ENCODE data around the gene SLCO1A2.
"Not testable (repeated sequence)": the region's sequence is repeated elsewhere in the genome, so short reads cannot be mapped to it uniquely, and the experiment has no call there.

The SLCO1A2 gene, protein sequence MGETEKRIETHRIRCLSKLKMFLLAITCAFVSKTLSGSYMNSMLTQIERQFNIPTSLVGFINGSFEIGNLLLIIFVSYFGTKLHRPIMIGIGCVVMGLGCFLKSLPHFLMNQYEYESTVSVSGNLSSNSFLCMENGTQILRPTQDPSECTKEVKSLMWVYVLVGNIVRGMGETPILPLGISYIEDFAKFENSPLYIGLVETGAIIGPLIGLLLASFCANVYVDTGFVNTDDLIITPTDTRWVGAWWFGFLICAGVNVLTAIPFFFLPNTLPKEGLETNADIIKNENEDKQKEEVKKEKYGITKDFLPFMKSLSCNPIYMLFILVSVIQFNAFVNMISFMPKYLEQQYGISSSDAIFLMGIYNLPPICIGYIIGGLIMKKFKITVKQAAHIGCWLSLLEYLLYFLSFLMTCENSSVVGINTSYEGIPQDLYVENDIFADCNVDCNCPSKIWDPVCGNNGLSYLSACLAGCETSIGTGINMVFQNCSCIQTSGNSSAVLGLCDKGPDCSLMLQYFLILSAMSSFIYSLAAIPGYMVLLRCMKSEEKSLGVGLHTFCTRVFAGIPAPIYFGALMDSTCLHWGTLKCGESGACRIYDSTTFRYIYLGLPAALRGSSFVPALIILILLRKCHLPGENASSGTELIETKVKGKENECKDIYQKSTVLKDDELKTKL

DNA sequence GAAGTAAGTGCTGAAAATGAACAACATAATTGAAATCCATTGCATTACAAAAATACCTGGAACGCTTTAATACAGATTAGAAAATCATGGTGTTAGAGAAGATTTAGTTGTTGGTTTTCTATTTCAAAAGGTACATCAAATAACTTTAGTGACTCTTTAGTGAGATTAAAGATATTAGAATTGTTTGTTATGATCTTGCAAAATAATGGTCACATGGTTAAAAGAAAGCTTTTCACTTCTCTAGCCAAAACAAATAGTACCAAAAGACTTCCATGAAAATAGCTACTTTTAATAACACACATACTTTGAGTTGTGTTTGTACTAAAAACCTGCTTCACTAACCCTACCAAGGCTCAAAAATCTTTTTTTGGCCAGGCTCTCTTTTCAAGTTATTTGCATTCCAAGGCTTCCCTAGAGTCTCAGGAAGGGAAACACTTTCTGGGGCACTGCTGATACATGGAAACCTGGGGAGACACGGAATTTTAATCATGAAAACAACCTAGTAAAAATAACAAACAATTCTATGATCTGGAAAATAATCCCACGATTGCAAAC lies at the start of gene SLCO1A2:
Gene SLCO1A2, minus strand, starts transcription at position 147 of the 555 bp plus-strand sequence. CDS start 270 bp downstream, outside the sequence.
- no peak for DNase-seq

DNA sequence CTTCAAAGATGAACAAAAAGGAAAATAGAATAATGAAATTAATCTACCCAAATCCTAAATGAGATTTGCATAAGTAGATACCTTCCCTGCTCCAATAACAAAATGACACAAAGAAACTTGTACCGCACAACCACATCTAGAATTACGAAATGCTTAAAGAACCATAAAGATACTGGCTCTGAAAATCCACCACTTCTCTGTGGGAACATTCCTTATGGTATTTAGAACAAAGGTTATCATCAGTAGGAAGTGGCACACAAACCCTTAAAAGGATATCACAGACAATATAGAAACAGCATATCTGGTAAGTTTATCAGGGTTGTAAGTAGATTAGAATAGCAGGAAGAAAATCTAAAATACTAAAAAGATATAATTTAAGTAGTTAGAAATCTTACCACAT lies 49.5 kb upstream of the SLCO1A2 start:
- DNase-seq, result no peak

DNA sequence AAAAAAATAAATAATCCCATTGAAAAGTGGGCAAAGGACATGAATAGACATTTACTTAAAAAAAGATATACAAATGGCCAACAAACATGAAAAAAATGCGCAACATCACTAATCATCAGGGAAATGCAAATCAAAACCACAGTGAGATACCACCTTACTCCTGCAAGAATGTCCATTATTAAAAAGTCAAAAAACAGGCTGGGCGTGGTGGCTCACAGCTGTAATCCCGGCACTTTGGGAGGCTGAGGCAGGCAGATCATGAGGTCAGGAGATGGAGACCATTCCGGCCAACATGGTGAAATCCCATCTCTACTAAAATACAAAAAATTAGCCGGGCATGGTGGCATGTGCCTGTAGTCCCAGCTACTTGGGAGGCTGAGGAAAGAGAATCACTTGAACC lies 46.6 kb upstream of the SLCO1A2 start:
- DNase-seq, result not testable (repeated sequence)

DNA sequence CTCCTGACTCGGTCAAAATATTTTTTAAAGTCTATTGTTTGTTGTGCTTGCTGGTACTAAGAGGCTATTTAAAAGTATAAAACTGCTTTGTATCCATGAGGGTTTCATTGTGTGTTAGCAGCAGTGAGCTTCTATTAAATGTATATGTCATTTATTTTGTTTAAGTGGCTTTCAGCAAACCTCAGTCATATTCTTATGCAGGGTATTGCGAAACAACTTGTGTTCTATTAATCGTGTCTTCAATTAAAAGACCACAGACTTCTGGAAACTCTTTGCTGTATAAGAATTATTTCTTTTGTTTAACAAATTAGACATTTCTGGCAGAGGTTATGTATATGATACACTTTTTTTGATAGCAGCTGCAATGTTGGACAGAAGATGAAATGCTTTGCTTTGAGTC lies 44.5 kb upstream of the SLCO1A2 start:
- DNase-seq, result no peak

DNA sequence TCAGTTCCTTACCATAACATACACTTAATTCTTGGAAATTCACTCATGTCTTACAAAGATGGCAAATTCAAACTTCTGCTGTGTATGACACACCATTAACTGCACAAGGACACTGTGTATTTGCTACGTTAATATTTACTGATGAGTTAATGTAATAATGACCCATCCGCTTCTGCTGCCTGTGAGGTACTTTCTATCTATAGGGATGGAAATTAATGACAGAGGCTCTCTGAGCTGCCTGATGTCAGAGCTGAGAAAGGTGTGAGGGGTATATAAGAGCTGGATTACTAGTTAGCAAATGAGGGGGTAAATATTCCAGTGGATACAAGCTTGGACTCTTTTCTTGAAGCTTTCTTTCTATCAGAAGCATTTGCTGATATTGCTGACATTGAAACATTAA lies 37.9 kb upstream of the SLCO1A2 start, which contains the start of gene IAPP:
Gene IAPP, plus strand, starts transcription at position 301 of the 400 bp plus-strand sequence. CDS start 450 bp downstream, outside the sequence.
- no peak for DNase-seq

DNA sequence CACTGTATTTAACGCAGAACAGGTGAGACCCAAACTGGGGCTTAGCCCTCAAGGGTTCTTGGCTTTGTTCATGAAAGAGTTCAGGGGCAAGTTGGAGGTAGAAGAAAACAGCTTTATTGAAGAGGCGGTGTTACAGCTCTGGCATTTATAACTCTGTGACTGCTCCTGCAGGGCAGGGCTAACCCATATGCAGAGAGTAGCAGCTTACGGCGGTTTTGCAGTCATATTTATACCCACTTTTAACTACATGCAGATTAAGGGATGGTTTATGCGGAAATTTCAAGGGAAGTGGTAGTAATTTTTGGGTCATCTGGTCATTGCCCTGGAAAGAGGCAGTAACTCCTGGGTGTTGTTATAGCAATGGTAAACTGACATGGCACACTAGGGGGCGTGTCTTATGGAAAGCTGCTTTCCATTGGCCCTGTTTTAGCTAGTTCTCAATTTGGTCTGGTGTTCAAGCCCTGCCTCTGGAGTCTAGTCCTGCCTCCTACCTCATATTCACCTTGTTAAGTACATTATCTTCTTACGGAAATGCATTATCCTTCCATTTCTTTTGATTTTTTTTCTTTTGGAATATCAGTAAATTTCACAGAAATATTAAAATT lies 36.2 kb upstream of the SLCO1A2 start:
- no peak for DNase-seq

DNA sequence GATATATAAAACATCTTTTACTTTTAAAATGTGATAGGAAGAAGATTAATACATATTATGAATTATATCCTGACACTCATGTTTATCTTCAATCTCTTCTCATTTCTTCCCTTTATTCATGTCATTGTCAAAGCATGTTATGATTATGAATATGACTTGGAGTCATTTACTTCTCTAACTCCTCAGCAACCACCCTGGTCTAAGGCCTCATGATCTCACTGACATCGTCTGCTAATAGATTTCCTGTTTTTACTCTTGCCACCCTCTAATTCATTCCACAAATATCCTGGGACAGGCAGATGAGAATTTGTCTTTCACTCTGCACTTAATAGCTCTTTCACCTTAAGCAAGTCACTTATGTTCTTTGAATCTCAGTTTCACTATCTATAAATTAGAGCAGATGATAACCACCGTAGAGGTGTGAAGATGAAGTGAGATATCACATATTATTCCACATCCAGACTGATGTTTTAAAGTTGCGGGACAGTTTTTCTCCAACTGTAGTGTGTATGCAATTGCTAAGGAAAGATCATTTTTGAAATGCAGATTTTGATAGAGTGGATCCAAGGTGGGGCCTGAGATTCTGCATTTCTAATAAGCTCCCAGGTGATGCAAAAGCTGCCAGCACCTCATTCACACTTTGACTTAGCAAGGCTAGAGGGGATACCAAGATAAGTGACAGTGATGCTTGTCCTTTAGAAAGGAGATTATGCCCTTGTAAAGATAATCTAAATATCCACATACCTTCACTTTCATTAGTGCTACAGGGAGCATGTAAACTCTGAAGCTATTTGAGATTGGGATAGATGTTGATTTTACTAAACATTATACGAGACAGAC lies 34.6 kb upstream of the SLCO1A2 start:
- DNase-seq, result no peak

DNA sequence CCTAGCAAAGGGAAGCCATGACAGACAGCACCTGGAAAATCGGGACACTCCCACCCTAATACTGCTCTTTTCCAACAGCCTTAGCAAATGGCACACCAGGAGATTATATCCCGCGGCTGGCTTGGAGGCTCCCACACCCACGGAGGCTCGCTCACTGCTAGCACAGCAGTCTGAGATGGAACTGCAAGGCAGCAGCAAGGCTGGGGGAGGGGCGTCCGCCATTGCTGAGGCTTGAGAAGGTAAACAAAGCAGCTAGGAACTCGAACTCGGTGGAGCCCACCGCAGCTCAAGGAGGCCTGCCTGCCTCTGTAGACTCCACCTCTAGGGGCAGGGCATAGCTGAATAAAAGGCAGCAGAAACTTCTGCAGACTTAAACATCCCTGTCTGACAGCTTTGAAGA lies 25.9 kb upstream of the SLCO1A2 start:
- DNase-seq, result not testable (repeated sequence)

DNA sequence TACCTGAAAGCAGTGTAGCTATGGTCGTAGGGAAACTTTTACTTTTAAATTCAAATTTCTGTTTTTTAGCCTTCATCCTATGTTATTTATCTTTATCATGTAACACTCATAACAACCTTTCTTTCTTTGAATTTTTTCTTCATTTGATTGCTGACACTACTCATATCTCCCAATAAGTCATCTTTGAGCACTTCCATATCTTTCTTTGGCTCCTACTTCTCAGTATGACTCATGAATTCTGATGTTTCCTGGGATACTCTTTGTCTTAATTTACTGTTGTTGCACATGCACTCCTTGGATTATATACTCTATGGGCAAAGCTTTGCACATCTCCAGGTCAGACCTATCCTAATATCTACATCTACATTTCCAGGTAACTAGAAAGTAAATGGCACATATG lies 19.9 kb upstream of the SLCO1A2 start:
- DNase-seq, result no peak

DNA sequence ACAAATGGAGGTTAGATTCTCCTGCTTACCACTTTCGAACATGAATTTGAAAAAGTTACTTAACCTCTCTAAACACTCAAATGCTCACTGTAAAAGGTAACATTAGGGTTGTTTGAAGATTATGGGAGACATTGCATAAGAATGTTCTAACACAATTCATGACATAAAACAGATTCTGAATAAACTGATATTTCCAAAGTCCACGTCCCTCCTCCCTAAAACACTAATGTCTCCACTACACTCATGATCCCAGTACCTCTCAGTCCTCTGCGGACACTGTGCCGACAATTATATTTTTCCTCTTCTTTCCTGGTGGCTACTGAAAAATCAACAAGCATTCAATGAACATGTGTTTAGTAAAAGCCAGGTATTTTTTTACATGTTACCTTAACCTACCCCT lies 19.2 kb upstream of the SLCO1A2 start:
- DNase-seq, result no peak

DNA sequence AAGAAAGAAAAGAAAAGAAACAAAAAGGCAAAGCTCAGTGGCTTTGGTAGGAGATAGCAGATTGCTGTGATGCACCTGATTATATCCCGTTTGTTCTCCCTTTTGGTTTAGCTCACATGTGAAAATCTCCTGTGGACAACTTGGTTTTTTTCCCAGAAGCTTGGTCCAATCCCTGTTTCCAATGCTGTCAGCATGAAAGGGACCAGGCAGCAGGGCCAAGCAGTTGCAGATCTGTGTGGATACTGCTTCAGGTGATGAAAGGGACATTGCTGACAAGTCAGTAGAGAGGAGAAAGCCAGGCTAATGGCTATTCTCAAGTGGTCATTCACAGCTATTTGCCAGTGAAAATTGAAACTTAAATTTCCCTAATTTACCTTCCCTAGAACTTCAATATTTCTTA lies 18.8 kb upstream of the SLCO1A2 start:
- no peak for DNase-seq

DNA sequence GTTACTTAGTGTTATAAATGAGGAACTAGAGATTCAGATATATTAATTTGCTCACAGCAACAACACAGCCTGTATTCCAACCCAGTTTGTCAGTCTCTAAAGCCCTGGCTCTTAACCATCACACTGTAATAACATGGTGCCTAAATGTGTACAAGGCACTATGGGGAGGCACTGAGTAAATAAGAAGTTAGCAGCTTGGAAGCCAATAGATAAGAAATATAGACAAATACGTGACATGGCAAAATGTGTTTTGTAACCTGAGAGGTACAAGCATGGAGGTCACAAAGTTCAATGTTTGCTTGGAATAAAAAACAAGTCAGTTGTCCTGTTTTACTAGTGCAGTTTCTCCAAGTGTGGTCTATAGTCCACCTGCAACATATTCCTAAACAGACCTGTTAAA lies 16.3 kb upstream of the SLCO1A2 start:
- no peak for DNase-seq

DNA sequence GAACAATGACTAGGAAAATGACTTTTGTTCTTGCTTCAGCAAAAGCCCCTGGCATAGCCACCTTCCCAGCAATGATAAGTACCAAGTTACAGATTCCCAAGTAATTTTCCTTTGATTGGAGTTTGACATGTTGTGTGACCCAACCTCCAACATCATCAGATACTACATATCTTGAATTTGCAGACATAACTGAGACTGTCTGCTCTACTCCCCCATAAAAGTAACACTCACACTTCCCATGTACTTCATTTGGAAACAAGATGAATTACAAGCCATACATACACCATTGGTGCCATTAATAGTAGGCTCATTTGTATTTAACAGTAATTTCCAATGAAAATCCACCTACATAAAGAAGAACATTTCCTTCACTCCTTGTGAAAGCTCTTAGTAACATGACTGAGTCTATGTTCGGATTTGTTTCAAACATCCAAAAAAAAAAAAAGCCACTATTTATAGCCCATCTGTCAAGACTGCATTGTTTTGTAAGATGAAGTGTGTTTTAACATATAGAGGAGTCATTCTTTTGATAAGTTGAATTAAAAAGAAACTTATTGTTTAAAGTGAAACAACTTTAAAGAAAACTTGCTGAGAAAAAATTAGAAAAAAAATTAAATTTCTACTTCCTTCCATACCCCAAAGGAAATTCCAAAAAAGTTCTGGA lies 12.0 kb upstream of the SLCO1A2 start:
- DNase-seq, result no peak

DNA sequence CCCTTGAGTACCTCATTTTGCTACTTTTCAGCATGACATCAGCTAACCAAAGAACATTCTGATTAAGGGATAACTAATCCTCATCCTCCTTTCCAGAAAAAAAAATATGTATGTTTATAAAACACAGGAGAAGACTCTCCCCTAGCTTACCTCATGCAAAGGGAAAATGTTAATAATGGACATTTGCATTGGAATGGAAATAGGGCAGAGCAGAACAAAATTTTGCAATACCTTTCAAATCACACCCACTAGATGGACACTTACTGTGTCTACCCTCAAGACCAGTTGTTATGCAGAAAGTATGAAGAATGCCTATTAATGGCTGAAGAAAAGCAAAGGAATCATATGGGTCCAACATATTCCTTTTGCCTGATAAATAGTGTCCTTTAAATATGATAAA lies 8.9 kb upstream of the SLCO1A2 start:
- DNase-seq, result no peak

DNA sequence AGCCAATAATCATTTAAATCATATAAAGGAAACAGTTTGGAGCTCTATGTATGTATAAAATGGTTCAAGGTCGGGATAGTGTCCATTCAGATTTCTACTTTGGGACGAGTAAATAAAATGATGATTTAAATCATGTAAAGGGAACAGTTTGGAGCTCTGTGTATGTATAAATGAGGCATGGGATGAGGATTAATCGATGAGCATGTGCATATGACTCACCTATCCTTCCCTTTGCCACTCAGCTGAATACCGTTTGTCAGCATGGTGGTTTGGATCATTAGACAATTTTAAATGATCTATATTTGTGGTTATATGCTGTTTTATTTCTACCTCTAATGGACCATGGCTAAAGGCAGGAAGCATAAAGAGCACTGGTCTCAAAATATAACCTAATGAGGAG lies 7.1 kb upstream of the SLCO1A2 start:
- DNase-seq, result no peak

DNA sequence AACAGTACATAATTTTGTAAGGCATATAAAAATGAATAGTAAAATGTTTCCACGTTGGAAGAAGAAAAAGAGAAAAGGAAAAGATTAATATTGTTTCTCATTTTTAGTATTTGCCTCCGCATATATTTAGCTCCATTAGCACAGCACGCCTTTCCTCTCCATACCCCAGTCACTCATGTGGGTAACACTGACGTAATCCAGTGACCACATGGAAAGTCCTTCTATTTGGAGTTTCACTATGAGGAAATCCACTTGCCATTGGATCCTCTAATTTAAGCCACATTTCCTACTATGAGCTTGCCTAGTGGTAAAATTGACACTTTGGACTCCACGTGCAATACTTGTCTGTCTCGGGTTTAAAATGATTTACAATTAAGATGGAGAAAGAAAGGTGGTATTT lies 5.7 kb upstream of the SLCO1A2 start:
- no peak for DNase-seq

DNA sequence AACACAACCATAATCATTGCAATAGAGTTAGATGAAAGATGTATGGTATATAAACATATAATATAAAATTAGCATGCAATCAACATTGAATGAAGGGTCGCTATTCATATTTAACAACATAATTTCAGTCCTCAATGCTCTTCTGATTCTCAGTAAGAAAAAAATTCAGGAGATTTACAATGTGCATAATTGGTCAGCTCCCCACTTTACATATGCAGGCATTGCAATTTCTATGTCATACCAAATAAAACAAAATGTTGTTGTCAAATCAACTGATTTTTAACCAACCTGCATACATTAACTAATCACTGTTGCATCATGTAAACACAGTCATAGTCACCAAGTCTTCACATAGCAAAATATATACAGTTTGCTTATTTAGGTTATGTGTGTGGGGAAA lies 5.2 kb upstream of the SLCO1A2 start:
- no peak for DNase-seq

DNA sequence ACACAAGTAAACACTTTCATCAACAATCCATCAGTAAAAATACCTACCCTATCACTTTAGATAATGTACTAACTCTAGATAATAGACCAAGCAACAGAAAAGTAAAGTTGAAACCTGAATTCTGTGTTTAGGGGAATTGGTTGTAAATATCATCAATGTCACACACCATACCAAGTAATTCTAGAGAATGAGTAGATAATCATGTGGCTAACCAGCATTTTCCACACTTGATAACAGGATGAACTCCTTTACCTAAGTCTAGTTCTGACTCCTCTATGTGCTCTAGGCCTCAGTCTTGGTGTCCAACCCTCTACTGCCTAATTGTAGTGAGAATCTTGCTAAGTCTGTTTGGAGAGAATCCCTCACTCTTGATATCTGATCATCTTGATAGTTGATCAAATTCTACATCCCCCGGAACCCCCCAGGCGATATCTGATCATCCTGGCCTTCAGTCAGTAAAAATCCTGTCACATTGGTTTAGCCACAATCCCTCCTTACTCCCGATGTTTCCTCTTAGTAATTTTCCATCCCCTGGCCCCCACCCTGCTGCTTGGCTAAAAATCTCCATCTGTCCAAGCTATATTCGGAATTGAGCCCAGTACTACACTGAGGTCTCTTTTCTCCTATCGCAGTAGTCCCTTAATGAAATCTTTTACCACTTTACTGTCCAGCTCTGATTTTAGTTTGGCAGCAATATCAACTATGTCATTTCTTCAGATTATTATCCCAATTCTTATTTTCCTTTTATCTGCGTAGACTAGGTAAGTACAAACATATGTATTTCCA lies 3.4 kb upstream of the SLCO1A2 start:
- DNase-seq, result no peak

DNA sequence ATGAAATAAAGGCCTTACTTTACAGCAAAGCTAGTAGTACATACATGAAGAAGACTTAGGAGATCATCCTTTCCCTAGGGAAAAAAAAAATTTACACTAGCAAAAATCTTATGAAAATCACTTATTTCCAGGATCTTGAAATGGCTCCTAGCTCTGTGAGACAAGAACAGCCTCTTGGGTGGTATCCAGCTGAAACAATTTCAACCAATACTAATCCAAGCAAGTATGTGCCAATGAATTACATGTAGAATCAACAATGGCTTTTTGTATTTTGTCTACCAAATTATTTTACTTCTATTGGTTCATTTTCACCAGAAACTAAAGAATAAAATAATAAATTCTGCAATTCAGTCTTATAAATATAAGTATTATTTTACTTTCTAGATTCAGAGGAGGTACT lies 2.7 kb upstream of the SLCO1A2 start:
- DNase-seq, result no peak

DNA sequence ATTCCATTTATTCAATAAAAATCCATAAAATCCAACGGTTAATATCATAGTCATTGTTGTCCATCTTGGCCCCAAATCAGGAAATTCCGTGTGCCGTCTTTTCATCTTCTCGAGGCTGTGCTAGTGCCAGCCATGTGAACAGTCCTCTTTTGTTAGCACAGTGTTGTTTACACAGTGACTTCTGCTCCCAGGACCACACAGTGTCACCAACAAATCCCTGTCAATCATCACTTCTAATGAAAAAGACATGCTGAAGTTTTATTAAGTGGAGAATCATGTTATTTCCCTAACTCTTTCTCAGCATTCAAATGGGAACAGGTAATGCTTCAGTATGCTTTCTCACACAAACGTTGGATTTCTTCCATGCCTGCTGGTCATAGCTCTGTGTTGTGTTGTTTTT lies 1.9 kb upstream of the SLCO1A2 start:
- DNase-seq, result no peak

DNA sequence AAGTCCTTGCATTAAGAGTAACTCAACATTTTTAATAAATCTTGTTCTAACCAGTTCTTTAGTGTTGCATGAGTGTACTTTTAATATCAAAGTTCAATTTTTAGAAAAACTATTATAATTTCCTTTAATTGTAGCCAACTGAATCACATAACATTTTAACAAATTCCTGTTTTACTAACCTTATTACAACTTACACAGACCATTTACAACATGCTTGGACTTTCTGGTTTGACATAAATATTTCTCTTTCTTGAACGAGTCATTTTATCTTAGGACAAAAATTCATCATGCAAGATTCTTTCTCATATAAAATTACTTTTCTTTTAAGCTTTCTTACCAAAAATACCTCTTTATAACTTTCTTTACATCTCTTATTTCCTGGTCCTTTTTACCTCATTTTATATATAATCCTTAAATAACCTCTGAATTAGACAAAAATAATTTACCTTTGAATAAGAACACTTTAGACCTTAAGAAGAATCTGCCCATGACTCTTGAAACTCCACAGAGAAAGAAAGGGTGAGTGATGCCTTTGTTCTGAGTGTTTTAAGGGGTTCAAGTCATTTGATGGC lies 3.9 kb downstream of the SLCO1A2 start:
- DNase-seq, result no peak
